ENCODE results near the gene PRKCA. TPM values are rescaled to one million over a fixed set of nuclear protein-coding genes. Genes with fewer than 3 reads are reported as not detected.

Gene PRKCA
- total RNA-seq, 1 experiment from 2014 or later = 29.6 TPM

GRCh38 chr17:66337268-66337667, 34.9 kb downstream of the PRKCA start:
- intact Hi-C loops (cut with micrococcal nuclease; ENCODE audit: unreplicated experiment) = no loop called here
- H3K27me3 Mint-ChIP-seq (ENCODE audit: insufficient read depth, unreplicated experiment) = no peaks in the 10 kb centered on the region
- H3K36me3 Mint-ChIP-seq (ENCODE audit: insufficient read depth, unreplicated experiment) = no peaks in the 10 kb centered on the region
- TF ChIP-seq CTCF (IDR thresholded peaks at IDR 0.05; ENCODE audit: insufficient read depth in 1 of 2, low read depth in 1 of 2, low read length in 1 of 2, severe bottlenecking in 1 of 2, unreplicated experiment in 1 of 2) = no peak
- H3K9me3 Mint-ChIP-seq (ENCODE audit: unreplicated experiment) = no peaks in the 10 kb centered on the region
- ChIA-PET CTCF (no interaction called here), POLR2A (no interaction called here)
- H3K27ac Mint-ChIP-seq (ENCODE audit: unreplicated experiment) = no peak overlapping the region
- DNase-seq = no peak
- H3K4me1 Mint-ChIP-seq (ENCODE audit: low read depth, unreplicated experiment) = peaks cover 15% of the 10 kb centered on the region
- no peaks in the 10 kb centered on the region for H3K9me3 ChIP-seq
- H3K27me3 ChIP-seq (replicated peaks; ENCODE audit: control insufficient read depth, insufficient read depth, low read length) = no peaks in the 10 kb centered on the region
- no TSS peak for BruUV-seq (replicated peaks)
- H3K4me3 ChIP-seq (ENCODE audit: low read depth, low read length) = no peak overlapping the region
- H3K36me3 ChIP-seq (ENCODE audit: control insufficient read depth, insufficient read depth, low read length) = no peaks in the 10 kb centered on the region
- H3K4me1 ChIP-seq = peaks cover 25% of the 10 kb centered on the region
- H3K4me3 Mint-ChIP-seq (ENCODE audit: unreplicated experiment) = no peak overlapping the region

- Histone ChIP-seq H3K4me3 (ENCODE audit: low read depth, low read length) (no peak overlapping the region), H3K4me1 (peaks cover 31% of the 10 kb centered on the region), H3K9me3 (no peaks in the 10 kb centered on the region), H3K27me3 (replicated peaks; ENCODE audit: control insufficient read depth, insufficient read depth, low read length) (no peaks in the 10 kb centered on the region), H3K36me3 (ENCODE audit: control insufficient read depth, insufficient read depth, low read length) (no peaks in the 10 kb centered on the region)
- Mint-ChIP-seq H3K4me3 (ENCODE audit: unreplicated experiment) (no peak overlapping the region), H3K9me3 (ENCODE audit: unreplicated experiment) (no peaks in the 10 kb centered on the region), H3K27ac (ENCODE audit: unreplicated experiment) (no peak overlapping the region), H3K36me3 (ENCODE audit: insufficient read depth, unreplicated experiment) (no peaks in the 10 kb centered on the region), H3K27me3 (ENCODE audit: insufficient read depth, unreplicated experiment) (no peaks in the 10 kb centered on the region), H3K4me1 (ENCODE audit: low read depth, unreplicated experiment) (peaks cover 16% of the 10 kb centered on the region)
- ChIA-PET POLR2A (no interaction called here), CTCF (no interaction called here)
- intact Hi-C loops (cut with micrococcal nuclease; ENCODE audit: unreplicated experiment) = no loop called here
- no peak for DNase-seq
- TF ChIP-seq CTCF (IDR thresholded peaks at IDR 0.05; ENCODE audit: insufficient read depth in 1 of 2, low read depth in 1 of 2, low read length in 1 of 2, severe bottlenecking in 1 of 2, unreplicated experiment in 1 of 2) = no peak
- BruUV-seq (replicated peaks) = no TSS peak
Measured at GRCh38 chr17:66337866-66338485, 35.6 kb downstream of the PRKCA start.

GRCh38 chr17:66338937-66339336, 36.5 kb downstream of the PRKCA start:
- Histone ChIP-seq H3K4me1 (peaks cover 40% of the 10 kb centered on the region), H3K27me3 (replicated peaks; ENCODE audit: control insufficient read depth, insufficient read depth, low read length) (no peaks in the 10 kb centered on the region), H3K36me3 (ENCODE audit: control insufficient read depth, insufficient read depth, low read length) (no peaks in the 10 kb centered on the region), H3K9me3 (no peaks in the 10 kb centered on the region), H3K4me3 (ENCODE audit: low read depth, low read length) (no peak overlapping the region)
- ChIA-PET CTCF (interaction anchor here (1.1 kb wide), 1 partner anchor 76 kb away, joined by 4 read pairs; no protein-coding TSS in a partner anchor), POLR2A (no interaction called here)
- no TSS peak for BruUV-seq (replicated peaks)
- Mint-ChIP-seq H3K4me1 (ENCODE audit: low read depth, unreplicated experiment) (peaks cover 24% of the 10 kb centered on the region), H3K27ac (ENCODE audit: unreplicated experiment) (no peak overlapping the region), H3K9me3 (ENCODE audit: unreplicated experiment) (no peaks in the 10 kb centered on the region), H3K36me3 (ENCODE audit: insufficient read depth, unreplicated experiment) (no peaks in the 10 kb centered on the region), H3K27me3 (ENCODE audit: insufficient read depth, unreplicated experiment) (no peaks in the 10 kb centered on the region), H3K4me3 (ENCODE audit: unreplicated experiment) (no peak overlapping the region)
- DNase-seq = no peak
- TF ChIP-seq CTCF (IDR thresholded peaks at IDR 0.05; ENCODE audit: insufficient read depth in 1 of 2, low read depth in 1 of 2, low read length in 1 of 2, severe bottlenecking in 1 of 2, unreplicated experiment in 1 of 2) = no peak
- intact Hi-C loops (cut with micrococcal nuclease; ENCODE audit: unreplicated experiment) = no loop called here

All from Caco-2 (cell line).